PC-9 (cell line): ENCODE data around the gene ZBTB6.

ENCODE experiments used
- CTCF ChIP-seq: fragments of 200-600 bp; sonication (generic); conservative IDR thresholded peaks from 2 replicates; pipeline ENCODE4 v1.6.1; 2017; ENCODE audit warnings: mixed run types, antibody characterized with exemption, mild to moderate bottlenecking, moderate library complexity
- EZH2 ChIP-seq: fragments of 200-600 bp; sonication (generic); IDR thresholded peaks from 2 replicates; pipeline ENCODE4 v1.8.0; 2017; ENCODE audit warnings: antibody characterized with exemption, low read depth

- no peak for TF ChIP-seq CTCF
- no peak for TF ChIP-seq EZH2
Measured at GRCh38 chr9:122897969-122898368, 15.2 kb downstream of the ZBTB6 start.
